Stomach smooth muscle (tissue), 2 donors: Measurements from ENCODE around the gene NR2C2.

Experiments used
- H3K27ac ChIP-seq: one replicate; pipeline ENCODE4 v1.7.0; 2013; ENCODE audit warnings: mild to moderate bottlenecking, low read length, inconsistent platforms
- H3K27me3 ChIP-seq, 2 donors: one replicate each; pipeline ENCODE4 v1.7.0; 2013; ENCODE audit warnings: low read length in 2 of 2; ENCODE audit not compliant: insufficient read depth in 2 of 2, control insufficient read depth in 1 of 2
- H3K36me3 ChIP-seq, 2 donors: one replicate each; pipeline ENCODE4 v1.7.0; 2013; ENCODE audit warnings: low read length in 2 of 2; ENCODE audit not compliant: control insufficient read depth in 2 of 2, insufficient read depth in 2 of 2
- H3K4me1 ChIP-seq: one replicate; pipeline ENCODE4 v1.7.0; 2013; ENCODE audit warnings: low read length; ENCODE audit not compliant: control insufficient read depth, insufficient read depth
- H3K4me3 ChIP-seq, 2 donors: one replicate each; pipeline ENCODE4 v1.7.0; 2013; ENCODE audit warnings: low read length in 2 of 2
- H3K9ac ChIP-seq, 2 donors: one replicate each; pipeline ENCODE4 v1.7.0; 2013; ENCODE audit warnings: low read length in 2 of 2, mild to moderate bottlenecking in 1 of 2
- H3K9me3 ChIP-seq, 2 donors: one replicate each; pipeline ENCODE4 v1.7.0; 2013; ENCODE audit warnings: low read length in 2 of 2; ENCODE audit not compliant: control insufficient read depth in 2 of 2
- donor health status: healthy.
- donor health status: Pancreatic carcinoma.

Gene NR2C2

GRCh38 chr3:15044326-15044725, 96.9 kb downstream of the NR2C2 start:
- no peak overlapping the region for H3K27ac ChIP-seq

GRCh38 chr3:15045667-15046066, 98.3 kb downstream of the NR2C2 start:
- Histone ChIP-seq H3K27me3 (no peaks in the 10 kb centered on the region), H3K36me3 (peaks cover 59 to 73% of the 10 kb centered on the region in 2 donors), H3K4me1 (peaks cover 2% of the 10 kb centered on the region), H3K4me3 (no peak overlapping the region), H3K27ac (no peak overlapping the region), H3K9me3 (no peaks in the 10 kb centered on the region), H3K9ac (no peak overlapping the region)

More at GRCh38 chr3:15044326-15044725, 96.9 kb downstream of the NR2C2 start:
- Histone ChIP-seq H3K27me3 (no peaks in the 10 kb centered on the region), H3K4me3 (no peak overlapping the region), H3K4me1 (peaks cover 2% of the 10 kb centered on the region), H3K9ac (no peak overlapping the region), H3K36me3 (peaks cover 49 to 69% of the 10 kb centered on the region in 2 donors), H3K9me3 (no peaks in the 10 kb centered on the region)

GRCh38 chr3:15049584-15049983, 102.2 kb downstream of the NR2C2 start:
- Histone ChIP-seq H3K36me3 (peaks cover 53 to 64% of the 10 kb centered on the region in 2 donors), H3K27me3 (no peaks in the 10 kb centered on the region)

GRCh38 chr3:15050405-15051092, 103.2 kb downstream of the NR2C2 start:
- H3K36me3 ChIP-seq, result peaks cover 49 to 60% of the 10 kb centered on the region in 2 donors

More at GRCh38 chr3:15049584-15049983, 102.2 kb downstream of the NR2C2 start:
- Histone ChIP-seq H3K4me1 (no peaks in the 10 kb centered on the region), H3K9ac (no peak overlapping the region), H3K27ac (no peak overlapping the region), H3K4me3 (no peak overlapping the region), H3K9me3 (no peaks in the 10 kb centered on the region)

GRCh38 chr3:15051531-15051930, 104.1 kb downstream of the NR2C2 start:
- Histone ChIP-seq H3K36me3 (peaks cover 45 to 54% of the 10 kb centered on the region in 2 donors), H3K4me3 (no peak overlapping the region), H3K9ac (peak overlapping the region in 1 of 2 donors; percentile 21)

More at GRCh38 chr3:15050405-15051092, 103.2 kb downstream of the NR2C2 start:
- Histone ChIP-seq H3K4me3 (no peak overlapping the region), H3K27ac (no peak overlapping the region), H3K9me3 (no peaks in the 10 kb centered on the region), H3K9ac (no peak overlapping the region), H3K27me3 (no peaks in the 10 kb centered on the region), H3K4me1 (no peaks in the 10 kb centered on the region)

GRCh38 chr3:15052335-15053242, 105.2 kb downstream of the NR2C2 start:
- Histone ChIP-seq H3K36me3 (peaks cover 48 to 52% of the 10 kb centered on the region in 2 donors), H3K4me3 (no peak overlapping the region), H3K9ac (no peak overlapping the region), H3K4me1 (no peaks in the 10 kb centered on the region), H3K27ac (no peak overlapping the region), H3K27me3 (no peaks in the 10 kb centered on the region), H3K9me3 (no peaks in the 10 kb centered on the region)

More at GRCh38 chr3:15051531-15051930, 104.1 kb downstream of the NR2C2 start:
- Histone ChIP-seq H3K27ac (no peak overlapping the region), H3K9me3 (no peaks in the 10 kb centered on the region), H3K27me3 (no peaks in the 10 kb centered on the region), H3K4me1 (no peaks in the 10 kb centered on the region)

GRCh38 chr3:15053541-15053940, 106.2 kb downstream of the NR2C2 start:
- Histone ChIP-seq H3K27me3 (no peaks in the 10 kb centered on the region), H3K9ac (no peak overlapping the region), H3K27ac (no peak overlapping the region), H3K36me3 (peaks cover 51 to 52% of the 10 kb centered on the region in 2 donors), H3K9me3 (no peaks in the 10 kb centered on the region), H3K4me1 (no peaks in the 10 kb centered on the region), H3K4me3 (no peak overlapping the region)

GRCh38 chr3:15055019-15055557, 107.7 kb downstream of the NR2C2 start:
- H3K9ac ChIP-seq, result no peak overlapping the region
- peaks cover 46% of the 10 kb centered on the region in 2 donors for H3K36me3 ChIP-seq
- H3K27ac ChIP-seq, result no peak overlapping the region
- no peak overlapping the region for H3K4me3 ChIP-seq
- H3K4me1 ChIP-seq, result no peaks in the 10 kb centered on the region
- no peaks in the 10 kb centered on the region for H3K9me3 ChIP-seq
- no peaks in the 10 kb centered on the region for H3K27me3 ChIP-seq

- Histone ChIP-seq H3K9me3 (no peaks in the 10 kb centered on the region), H3K27ac (no peak overlapping the region), H3K9ac (no peak overlapping the region), H3K27me3 (no peaks in the 10 kb centered on the region), H3K4me1 (no peaks in the 10 kb centered on the region), H3K36me3 (peaks cover 36% of the 10 kb centered on the region in 2 donors), H3K4me3 (no peak overlapping the region)
Measured at GRCh38 chr3:15056676-15057404, 109.5 kb downstream of the NR2C2 start.

- peaks cover 22% of the 10 kb centered on the region in 2 donors for H3K36me3 ChIP-seq
- no peak overlapping the region for H3K4me3 ChIP-seq
- no peak overlapping the region for H3K9ac ChIP-seq
- H3K27ac ChIP-seq, result no peak overlapping the region
- H3K4me1 ChIP-seq, result peaks cover 15% of the 10 kb centered on the region
- H3K27me3 ChIP-seq, result no peaks in the 10 kb centered on the region
- no peaks in the 10 kb centered on the region for H3K9me3 ChIP-seq
Measured at GRCh38 chr3:15060029-15060428, 112.6 kb downstream of the NR2C2 start.
